Uterus (tissue), 2 donors: ENCODE measurements around the gene SLC2A6.

ENCODE experiments used
- CTCF ChIP-seq, 4 experiments: fragments of 200-600 bp in 2 of 4; fragments of 450-650 bp in 2 of 4; sonication (generic) in 2 of 4; IDR thresholded peaks; one replicate each; pipeline ENCODE4 v1.5.1; 2016 to 2019; ENCODE audit warnings: antibody characterized with exemption in 4 of 4, mild to moderate bottlenecking in 2 of 4, moderate library complexity in 1 of 4
- POLR2A ChIP-seq, 2 donors: fragments of 450-650 bp; IDR thresholded peaks; one replicate each; pipeline ENCODE4 v1.6.1; 2016; ENCODE audit warnings: antibody characterized with exemption in 2 of 2, mild to moderate bottlenecking in 1 of 2, moderate library complexity in 1 of 2

- TF ChIP-seq CTCF (IDR thresholded peaks at IDR 0.05) (no peak), POLR2A (IDR thresholded peaks at IDR 0.05) (no peak)
Observed at GRCh38 chr9:133455936-133456335, 23.0 kb downstream of the SLC2A6 start.
